Measurements from ENCODE around the gene OR10K1.

GRCh38 chr1:158471920-158472319 is 10.3 kb downstream of the OR10K1 start, which contains the start of gene OR10R2:
- TF ChIP-seq POLR2A (IDR thresholded peaks at IDR 0.05) (no peak), CTCF (IDR thresholded peaks at IDR 0.05) (no peak)
